Heart left ventricle (tissue), 16 donors: ENCODE measurements around the gene TMEM247. TPM values are rescaled to one million over a fixed set of nuclear protein-coding genes. Genes with fewer than 3 reads are reported as not detected.

Experiments used
- ATAC-seq, 4 donors: fragments of 200-7000 bp; cut with Tn5 transposase; one replicate each; pipeline ENCODE4 v1.9.1; 2020 to 2022; ENCODE audit warnings: moderate library complexity in 4 of 4, mild to moderate bottlenecking in 3 of 4, moderate number of reproducible peaks in 1 of 4
- DNase-seq, 5 donors: peaks; one replicate each; pipeline ENCODE4 v3.0.0-alpha.2; 2020
- H3K27ac ChIP-seq, 12 donors: fragments of 200-600 bp; sonication (generic) in 4 of 12; one replicate each; pipeline versions ENCODE4 v1.5.0 to v1.8.0; 2016 to 2022; ENCODE audit warnings: mild to moderate bottlenecking in 2 of 12
- H3K27me3 ChIP-seq, 9 donors: fragments of 200-600 bp; sonication (generic) in 2 of 9; one replicate each; pipeline versions ENCODE4 v1.5.1 to v1.8.0; 2016 to 2022; ENCODE audit warnings: mild to moderate bottlenecking in 3 of 9
- H3K36me3 ChIP-seq, 9 donors: fragments of 200-600 bp; sonication (generic) in 2 of 9; one replicate each; pipeline versions ENCODE4 v1.5.0 to v1.8.0; 2018 to 2022; ENCODE audit warnings: mild to moderate bottlenecking in 2 of 9
- H3K4me1 ChIP-seq, 12 donors: fragments of 200-600 bp; sonication (generic) in 4 of 12; one replicate each; pipeline versions ENCODE4 v1.5.0 to v1.8.0; 2016 to 2022; ENCODE audit warnings: mild to moderate bottlenecking in 3 of 12
- H3K4me3 ChIP-seq, 12 donors: fragments of 200-600 bp; sonication (generic) in 4 of 12; one replicate each; pipeline versions ENCODE4 v1.5.0 to v1.8.0; 2017 to 2022; ENCODE audit warnings: mild to moderate bottlenecking in 9 of 12, moderate library complexity in 4 of 12
- H3K9me3 ChIP-seq, 12 donors: fragments of 200-600 bp; sonication (generic) in 4 of 12; one replicate each; pipeline versions ENCODE4 v1.5.0 to v1.8.0; 2016 to 2022; ENCODE audit warnings: mild to moderate bottlenecking in 1 of 12
- CTCF ChIP-seq, 12 donors: fragments of 200-600 bp; sonication (generic) in 4 of 12; IDR thresholded peaks; one replicate each; pipeline versions ENCODE4 v1.5.0 to v1.8.0; 2018 to 2022; ENCODE audit warnings: antibody characterized with exemption in 12 of 12, mild to moderate bottlenecking in 5 of 12
- POLR2A ChIP-seq, 2 donors: fragments of 450-650 bp; IDR thresholded peaks; one replicate each; pipeline ENCODE4 v1.6.1; 2017; ENCODE audit warnings: antibody characterized with exemption in 2 of 2, mild to moderate bottlenecking in 2 of 2, moderate library complexity in 2 of 2
- WGBS, 4 donors: extraction: QIAGEN DNeasy Blood & Tissue Kit in 2 of 4; methylation state at CpG; one replicate each; pipeline versions ENCODE4 v1.1.5 to v1.1.7; 2013 to 2018; 5-methylcytosine and 5-hydroxymethylcytosine counted together
- intact Hi-C, 10 donors: fragments of 100-400 bp; cut with DNase I; formaldehyde crosslinking; loops; one replicate each; pipeline versions ENCODE4 v1.11.1 to v1.14.2; 2022
- polyA plus RNA-seq, 2 donors: library from polyadenylated mRNA; stranded (reverse); fragments of 200-250 nt; gene quantifications; one replicate each; pipeline ENCODE4 v1.2.3, GENCODE V29; 2013
- total RNA-seq, 9 donors: library from RNA; depleted of rRNA in 2 of 9; stranded (reverse); fragments of >200 nt in 2 of 9; fragmentation: NEBNext Ultra II Directional in 3 of 9; extraction: Animal tissue kit (Norgen Biotek cat#: 25700) in 3 of 9; gene quantifications; one replicate each; pipeline versions ENCODE4 v1.1.0 to v1.2.4, GENCODE V29; 2016 to 2023
- donor health status: ischemic (EF 13 %, LVEDD 7.1; RV severe dilation, severe dysfunction).
- donor health status: healthy with polysubstance abuse.
- donor health status: DM: no; HTN: yes; CAD: no.
- donor health status: DM: no; HTN: no; CAD: no.
- donor health status: ischemic (EF 25% LVEDD 6.9; RV normal size, moderate dysfunction).
- donor health status: ischemic (EF 25% LVEDD 5.7; RV mildly dilated, moderate dysfunction).
- donor health status: healthy.
- donor health status: DM: yes; HTN: yes; CAD: no.
- donor health status: ischemic (EF 35%, LVEDD 5.7; RV mildly dilated, moderate dysfunction).
- donor health status: nonischemic (EF 11% LVEDD 7.7; RV severe dilation, severe dysfunction).
- donor health status: DM: yes; HTN: yes; CAD: no.
- donor health status: PGD.
- donor health status: ischemic (EF 29% LVEDD 5.4; RV normal size, mild dysfunction).
- donor health status: nonischemic (EF 23%, LVEDD 6.1; RV moderate dilation, normal function).

TMEM247 gene
- total and polyA plus RNA-seq, 11 donors: not detected

DNA sequence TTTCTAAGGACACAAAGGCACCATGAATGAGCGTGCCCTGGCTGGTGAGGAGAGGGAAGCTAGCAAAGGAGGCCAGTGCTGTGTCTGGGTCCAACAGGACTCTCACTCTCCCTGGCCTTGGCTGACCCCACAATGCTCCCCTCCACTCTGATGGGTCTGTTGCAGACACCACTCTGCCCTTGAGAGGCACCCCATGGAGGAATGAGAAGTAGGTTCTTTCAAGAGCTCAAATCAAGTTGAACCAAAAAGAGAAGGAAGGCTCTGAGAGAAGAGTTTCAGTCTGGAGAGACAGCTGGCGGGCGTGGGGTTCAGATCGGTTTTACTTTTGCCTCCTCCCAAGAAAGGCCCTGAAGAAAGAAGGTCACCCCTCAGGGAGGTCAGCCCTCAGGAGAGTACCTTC is 18.4 kb downstream of the TMEM247 start:
- intact Hi-C loops: no loop called here
- Histone ChIP-seq H3K9me3 (no peaks in the 10 kb centered on the region), H3K4me1 (peaks cover 0 to 24% (median 12%) of the 10 kb centered on the region in 12 donors), H3K27me3 (no peaks in the 10 kb centered on the region), H3K36me3 (no peaks in the 10 kb centered on the region), H3K27ac (peak overlapping the region in 1 of 12 donors; percentile 43), H3K4me3 (no peak overlapping the region)
- TF ChIP-seq POLR2A (IDR thresholded peaks at IDR 0.05) (no peak), CTCF (IDR thresholded peaks at IDR 0.05) (no peak)
- peak in 1 of 5 donors; percentile 10 for DNase-seq
- no peak for ATAC-seq
- 92 to 96% (median 93%) methylated on average over 4 of the region's 4 CpGs for WGBS, 4 donors

GRCh38 chr2:46498681-46499080 is 19.3 kb downstream of the TMEM247 start:
- intact Hi-C loops: no loop called here
- Histone ChIP-seq H3K9me3 (no peaks in the 10 kb centered on the region), H3K27ac (no peak overlapping the region), H3K27me3 (no peaks in the 10 kb centered on the region), H3K36me3 (no peaks in the 10 kb centered on the region), H3K4me3 (no peak overlapping the region), H3K4me1 (peaks cover 0 to 21% (median 10%) of the 10 kb centered on the region in 12 donors)
- WGBS, 4 donors: 84 to 88% (median 86%) methylated on average over 4 of the region's 4 CpGs
- DNase-seq (no peak), ATAC-seq (no peak)
- no peak for TF ChIP-seq POLR2A (IDR thresholded peaks at IDR 0.05)
- no peak for TF ChIP-seq CTCF (IDR thresholded peaks at IDR 0.05)

DNA sequence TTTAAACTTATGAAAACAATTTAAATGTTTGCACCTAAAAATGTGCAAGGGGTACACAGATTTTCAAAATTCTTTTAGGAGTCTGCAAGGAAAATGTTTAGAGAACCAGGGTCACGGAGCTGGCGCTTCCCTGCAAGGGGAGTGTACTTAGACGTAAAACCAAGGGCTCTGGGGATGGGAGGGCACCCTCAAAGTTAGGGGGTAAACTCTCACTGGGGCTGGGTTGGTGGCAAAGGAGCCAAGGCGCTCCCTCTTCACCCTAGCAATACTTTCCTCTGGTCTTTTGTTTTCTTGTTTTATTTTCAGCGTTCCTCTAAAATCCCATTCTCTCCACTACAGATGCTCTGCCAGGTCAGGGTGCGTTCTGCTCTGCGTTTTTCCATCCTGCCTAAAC is 20.0 kb downstream of the TMEM247 start:
- ATAC-seq (peak in 2 of 4 donors; percentile 1 to 2), DNase-seq (peak in 1 of 5 donors; percentile 11)
- TF ChIP-seq CTCF (IDR thresholded peaks at IDR 0.05) (no peak), POLR2A (IDR thresholded peaks at IDR 0.05) (no peak)
- H3K4me3 ChIP-seq: peak overlapping the region; percentile 11 to 69 (median 60)
- intact Hi-C loops: no loop called here
- H3K27me3 ChIP-seq: no peaks in the 10 kb centered on the region
- no peaks in the 10 kb centered on the region for H3K9me3 ChIP-seq
- 27 to 35% (median 31%) methylated on average over 7 of the region's 7 CpGs for WGBS, 4 donors
- peaks cover 0 to 21% (median 8%) of the 10 kb centered on the region in 12 donors for H3K4me1 ChIP-seq
- no peaks in the 10 kb centered on the region for H3K36me3 ChIP-seq
- peak overlapping the region in 11 of 12 donors; percentile 63 to 92 (median 84) for H3K27ac ChIP-seq

DNA sequence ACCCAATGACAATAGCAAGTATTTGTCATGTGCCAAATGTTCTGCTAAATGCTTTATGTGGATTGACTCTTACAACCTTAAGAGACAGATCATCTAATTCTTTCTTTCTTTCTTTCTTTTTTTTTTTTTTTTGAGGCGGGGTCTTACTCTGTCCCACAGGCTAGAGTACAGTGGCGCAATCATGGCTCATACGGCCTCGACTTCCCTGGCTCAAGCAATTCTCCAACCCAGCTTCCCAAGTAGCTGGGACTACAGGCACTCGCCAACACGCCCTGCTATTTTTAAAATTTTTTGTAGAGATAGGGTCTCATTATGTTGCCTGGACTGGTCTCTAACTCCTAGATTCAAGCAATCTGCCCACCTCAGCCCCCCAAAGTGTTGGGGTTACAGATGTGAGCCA is 21.4 kb downstream of the TMEM247 start:
- Histone ChIP-seq H3K4me1 (peaks cover 0 to 21% (median 8%) of the 10 kb centered on the region in 12 donors), H3K27ac (peak overlapping the region in 4 of 12 donors; percentile 82 to 92 (median 86)), H3K4me3 (peak overlapping the region in 6 of 12 donors; percentile 54 to 69 (median 66)), H3K9me3 (no peaks in the 10 kb centered on the region), H3K36me3 (no peaks in the 10 kb centered on the region), H3K27me3 (no peaks in the 10 kb centered on the region)
- ATAC-seq (no peak), DNase-seq (no peak)
- intact Hi-C loops: no loop called here
- 82 to 85% (median 83%) methylated on average over 6 of the region's 6 CpGs for WGBS, 4 donors
- TF ChIP-seq CTCF (IDR thresholded peaks at IDR 0.05) (no peak), POLR2A (IDR thresholded peaks at IDR 0.05) (no peak)
